ENCODE data around the gene MACROD2. TPM values are rescaled to one million over a fixed set of nuclear protein-coding genes. Genes with fewer than 3 reads are reported as not detected.

Gene MACROD2
- polyA plus RNA-seq, 4 donors, result 13.0 to 15.9 (median 14.0) TPM

- DNase-seq (ENCODE audit: low read depth in 4 of 4, low spot score in 2 of 4), result no peak
These were observed 1832.3 kb downstream of the MACROD2 start for GRCh38 chr20:15827628-15828027.

- DNase-seq (ENCODE audit: low read depth in 4 of 4, low spot score in 2 of 4), result no peak
These were observed 1835.9 kb downstream of the MACROD2 start for GRCh38 chr20:15831201-15831600.

DNA sequence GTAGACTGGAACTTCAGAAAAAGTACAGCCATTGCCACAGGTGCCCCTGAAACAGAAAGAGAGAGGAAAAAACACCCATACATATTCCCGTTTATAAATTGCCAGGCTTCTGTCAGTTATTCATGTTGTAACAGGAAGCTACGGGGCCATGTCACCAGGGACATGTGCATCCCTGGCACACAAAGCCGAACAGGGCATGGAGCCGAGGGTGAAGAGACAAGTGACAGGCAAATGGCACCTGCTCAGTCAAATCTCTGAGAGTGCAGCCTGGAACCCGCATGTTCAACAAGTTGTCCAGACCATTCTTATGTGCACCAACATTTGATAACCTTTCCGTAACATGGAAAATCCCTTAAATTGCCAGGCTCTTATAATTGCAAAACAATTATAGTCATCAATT, 1837.2 kb downstream of the MACROD2 start:
- no peak for DNase-seq (ENCODE audit: low read depth in 4 of 4, low spot score in 2 of 4)

DNA sequence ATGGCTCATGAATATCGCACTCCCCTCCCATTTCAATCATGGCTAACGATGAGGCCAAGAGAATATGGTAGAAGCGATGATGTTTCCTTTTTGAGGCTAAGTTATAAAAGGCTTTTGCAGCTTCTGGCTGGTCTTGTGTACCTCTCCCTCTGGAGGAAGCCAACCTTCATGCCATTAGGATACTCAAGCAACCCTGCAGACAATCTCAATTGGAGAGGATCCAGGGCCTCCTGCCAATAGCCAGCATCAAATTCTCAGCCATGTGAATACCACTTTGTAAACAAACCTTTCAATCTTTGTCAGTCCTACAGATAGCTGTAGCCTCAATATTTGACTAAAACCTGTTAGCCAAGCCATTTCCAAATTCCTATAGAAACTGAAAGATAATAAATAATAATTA, 1839.5 kb downstream of the MACROD2 start:
- no peak for DNase-seq (ENCODE audit: low read depth in 4 of 4, low spot score in 2 of 4)

DNA sequence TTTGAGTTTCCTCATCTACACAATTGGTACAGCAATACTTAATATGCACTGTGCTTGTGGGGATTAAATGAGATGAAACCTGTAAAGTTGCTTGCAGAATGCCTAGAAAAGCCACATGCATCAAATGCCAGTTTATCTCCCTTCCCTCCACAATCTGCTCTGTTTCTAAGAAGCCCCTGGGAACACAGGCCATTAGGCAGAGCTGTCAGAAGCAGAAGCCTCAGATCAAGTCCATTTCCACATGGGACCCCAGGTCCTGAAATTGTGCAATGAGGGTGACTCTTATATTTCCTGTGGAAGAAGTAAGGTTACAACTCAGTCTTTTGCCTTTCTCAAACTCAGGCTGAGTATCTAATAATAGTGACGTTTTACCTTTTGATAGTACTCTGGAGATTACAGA, 1840.5 kb downstream of the MACROD2 start:
- no peak for DNase-seq (ENCODE audit: low read depth in 4 of 4, low spot score in 2 of 4)

- no peak for DNase-seq (ENCODE audit: low read depth in 4 of 4, low spot score in 2 of 4)
These were observed 1841.3 kb downstream of the MACROD2 start for GRCh38 chr20:15836634-15837033.

- no peak for DNase-seq (ENCODE audit: low read depth in 4 of 4, low spot score in 2 of 4)
These were observed 1842.2 kb downstream of the MACROD2 start for GRCh38 chr20:15837563-15837962.

GRCh38 chr20:15838466-15838865, 1843.2 kb downstream of the MACROD2 start:
- DNase-seq (ENCODE audit: low read depth in 4 of 4, low spot score in 2 of 4), result no peak

DNA sequence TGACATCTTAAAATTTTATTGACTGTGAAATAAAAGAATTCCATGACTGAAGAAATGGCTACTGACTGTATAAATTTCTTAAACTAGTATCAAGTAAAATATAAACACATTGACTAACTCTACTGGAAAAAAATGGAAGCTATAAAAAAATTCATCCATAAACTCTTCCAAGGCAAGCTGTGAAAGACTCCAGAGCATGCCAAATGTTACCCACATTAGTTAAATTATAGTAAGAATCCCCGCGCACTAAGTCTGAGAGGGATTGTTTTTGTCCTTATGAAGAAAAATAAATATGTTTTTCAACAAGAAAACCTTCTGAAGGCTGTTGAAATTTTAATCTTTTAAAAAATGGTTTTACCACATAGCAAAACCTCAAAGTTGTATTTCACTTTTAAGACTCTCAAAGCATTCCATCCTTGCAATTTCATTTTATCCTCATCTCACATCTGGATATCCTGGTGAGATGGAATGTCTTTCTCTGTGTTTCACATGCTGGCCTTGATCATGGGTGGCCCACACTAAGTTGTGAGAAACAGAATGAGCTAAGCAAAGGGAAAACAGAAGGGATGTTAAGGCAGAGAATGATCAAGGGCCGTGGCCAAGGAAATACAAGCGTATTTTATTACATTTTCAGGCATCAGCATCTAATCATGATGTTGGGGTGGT, 1845.5 kb downstream of the MACROD2 start:
- no peak for DNase-seq (ENCODE audit: low read depth in 4 of 4, low spot score in 2 of 4)

DNA sequence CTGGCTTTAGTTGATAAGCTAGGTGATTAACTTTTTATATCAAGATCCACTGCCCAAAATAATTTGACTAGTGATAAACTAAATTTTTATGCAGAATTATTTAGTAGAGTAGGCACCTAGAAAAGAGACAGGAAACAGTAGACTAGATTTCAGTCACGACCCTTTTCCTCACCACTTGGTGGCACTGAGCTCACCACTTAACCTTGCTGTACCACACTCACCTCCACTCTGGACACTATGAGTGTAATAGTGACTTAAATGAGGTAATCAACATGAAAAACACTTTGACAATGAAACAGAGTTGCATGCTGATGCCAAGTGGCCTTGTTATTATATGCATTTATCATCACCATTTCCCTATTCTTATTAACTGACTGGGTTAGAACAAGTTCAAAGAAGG, 1847.6 kb downstream of the MACROD2 start:
- no peak for DNase-seq (ENCODE audit: low read depth in 4 of 4, low spot score in 2 of 4)

- DNase-seq (ENCODE audit: low read depth in 4 of 4, low spot score in 2 of 4), result no peak
These were observed 1848.5 kb downstream of the MACROD2 start for GRCh38 chr20:15843777-15844176.

GRCh38 chr20:15847196-15847784, 1852.0 kb downstream of the MACROD2 start:
- DNase-seq (ENCODE audit: low read depth in 4 of 4, low spot score in 2 of 4), result no peak

DNA sequence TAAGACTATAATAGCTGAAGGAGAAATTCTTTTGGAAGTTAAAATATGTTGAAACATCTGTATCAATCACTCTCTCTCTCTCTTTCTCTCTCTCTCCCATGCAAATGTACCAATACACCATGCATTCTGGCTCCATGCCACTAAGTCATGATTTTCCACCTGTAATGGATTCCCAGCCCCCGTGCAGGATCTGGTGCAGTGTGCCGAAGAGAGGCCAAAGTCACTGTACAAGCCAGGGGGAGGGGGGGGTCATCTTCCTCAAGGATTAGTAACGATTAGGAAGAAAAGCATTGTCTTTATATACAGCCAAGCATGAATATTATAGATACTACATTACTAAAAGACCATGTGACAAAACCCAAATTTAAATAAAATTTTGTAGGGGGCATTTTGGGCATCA, 1852.8 kb downstream of the MACROD2 start:
- DNase-seq (ENCODE audit: low read depth in 4 of 4, low spot score in 2 of 4), result no peak

DNA sequence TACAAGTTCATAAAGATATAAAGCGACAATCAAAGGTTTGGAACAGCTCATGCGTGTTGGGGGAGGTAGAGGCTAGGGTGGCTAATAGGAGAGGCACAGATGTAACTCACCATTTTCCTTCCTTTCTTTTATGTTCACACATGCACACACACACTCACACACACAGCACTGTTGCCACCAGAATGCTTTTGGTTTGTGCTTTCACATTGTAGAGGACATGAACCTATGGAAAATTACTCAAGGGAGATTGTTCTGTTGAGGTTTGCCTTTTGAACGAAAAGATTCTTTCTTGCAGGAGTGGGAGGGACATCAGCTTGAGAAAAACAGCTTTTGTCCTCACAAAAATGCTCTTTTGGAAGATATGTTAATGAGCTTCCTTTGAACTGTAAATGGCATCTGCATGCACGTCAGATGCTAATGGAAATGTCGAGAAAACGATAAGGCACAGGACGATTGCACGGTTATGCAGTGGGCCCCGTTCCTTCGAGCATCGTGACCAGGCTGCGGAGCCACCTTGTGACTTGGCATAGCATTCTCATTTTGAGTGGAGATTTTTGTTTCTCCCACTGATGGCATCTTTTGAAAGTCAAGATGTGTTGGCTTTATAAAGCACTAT, 1853.8 kb downstream of the MACROD2 start:
- no peak for DNase-seq (ENCODE audit: low read depth in 4 of 4, low spot score in 2 of 4)

DNA sequence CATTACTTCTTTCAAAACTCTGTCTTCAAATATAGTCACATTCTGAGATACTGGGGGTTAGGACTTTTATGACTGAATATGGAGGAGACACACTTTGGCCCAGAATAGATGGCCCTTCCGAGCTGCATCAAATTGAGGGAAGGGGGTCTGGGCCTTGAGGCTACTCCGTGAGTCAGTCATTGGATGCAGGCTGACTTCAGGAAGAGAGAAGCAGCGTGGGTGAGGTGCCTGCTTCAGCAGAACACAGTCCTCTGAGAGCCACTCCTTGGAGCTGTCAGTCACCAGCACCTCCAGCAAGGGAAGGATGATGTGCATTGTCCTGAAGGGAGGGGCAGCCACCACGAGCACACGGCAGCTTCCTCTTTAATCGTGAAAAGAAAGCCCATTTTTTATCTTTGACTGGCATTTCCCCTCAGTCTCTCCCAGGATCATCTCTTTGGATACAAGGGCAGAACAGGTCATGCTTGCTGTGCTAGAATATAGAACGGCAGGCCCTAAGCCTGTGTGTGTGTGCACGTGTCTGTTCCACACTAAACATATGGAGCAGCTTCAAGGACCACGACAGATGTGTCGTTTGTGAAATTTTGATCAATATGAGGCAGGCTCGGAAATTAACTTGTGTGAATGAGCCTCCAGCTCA, 1856.4 kb downstream of the MACROD2 start:
- DNase-seq (ENCODE audit: low read depth in 4 of 4, low spot score in 2 of 4), result no peak

GRCh38 chr20:15854911-15855310, 1859.6 kb downstream of the MACROD2 start:
- no peak for DNase-seq (ENCODE audit: low read depth in 4 of 4, low spot score in 2 of 4)

DNA sequence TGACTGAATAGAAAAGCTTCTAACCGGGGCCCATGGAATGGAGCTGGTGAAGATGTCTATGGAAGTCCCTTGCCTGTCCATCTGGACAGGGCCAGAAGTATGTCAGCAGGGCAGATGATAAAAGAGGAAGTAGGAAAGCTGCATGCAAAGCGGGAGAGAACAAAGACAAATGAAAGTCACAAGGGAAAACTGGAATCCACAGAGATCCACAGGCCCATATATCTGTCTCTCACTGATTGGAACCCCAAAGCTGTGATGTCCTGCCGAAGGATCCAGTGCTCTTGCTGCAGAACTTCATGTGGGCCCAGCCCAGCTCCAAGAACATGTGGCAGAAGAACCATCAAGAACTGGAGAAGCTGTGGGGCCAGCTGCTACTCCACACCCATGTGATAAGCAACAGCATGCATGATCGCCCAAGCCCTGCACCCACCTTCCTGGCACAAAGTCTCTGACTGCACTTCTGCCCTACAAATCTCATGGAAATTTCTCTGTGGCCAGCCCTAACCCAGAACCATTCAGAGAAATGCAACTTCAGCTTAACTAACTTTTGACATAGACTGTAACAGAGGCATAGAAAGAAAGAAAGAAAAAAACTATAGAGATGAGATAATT, 1862.0 kb downstream of the MACROD2 start:
- no peak for DNase-seq (ENCODE audit: low read depth in 4 of 4, low spot score in 2 of 4)

DNA sequence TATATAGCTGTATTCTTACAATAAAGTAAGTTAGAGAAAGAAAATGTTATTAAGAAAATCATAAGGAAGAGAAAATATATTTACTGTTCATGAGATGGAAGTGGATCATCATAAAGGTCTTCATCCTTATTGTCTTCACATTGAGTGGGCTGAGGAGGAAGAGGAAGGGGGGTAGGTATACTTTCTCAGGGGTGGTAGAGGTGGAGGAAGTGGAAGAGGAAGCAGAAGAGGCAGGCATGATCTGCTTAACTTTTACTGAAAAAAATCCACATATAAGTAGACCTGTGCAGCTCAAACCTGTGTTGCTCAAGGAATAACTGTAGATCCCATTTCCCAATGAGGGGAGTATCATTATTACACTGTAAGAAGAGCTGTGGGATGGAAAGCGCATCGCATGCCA, 1863.7 kb downstream of the MACROD2 start:
- no peak for DNase-seq (ENCODE audit: low read depth in 4 of 4, low spot score in 2 of 4)

DNA sequence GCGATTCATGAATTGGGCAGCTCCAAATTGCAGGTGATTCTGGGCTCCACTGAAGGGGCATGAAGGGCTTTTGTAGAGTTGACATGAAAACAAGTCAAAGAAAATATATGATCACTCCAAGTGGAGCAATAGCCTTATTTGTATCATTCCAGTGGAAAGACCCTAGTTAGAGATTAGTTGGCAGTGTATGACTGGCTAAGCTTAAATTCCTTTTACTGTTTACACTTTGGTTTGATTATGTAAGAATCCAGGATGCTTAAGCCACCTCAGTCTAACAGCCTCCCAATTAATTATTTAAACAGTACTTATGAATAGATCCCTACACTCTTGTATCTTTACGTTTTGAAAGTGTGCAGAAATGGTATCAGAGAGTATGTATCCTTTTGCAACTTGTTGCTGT, 1865.5 kb downstream of the MACROD2 start:
- DNase-seq (ENCODE audit: low read depth in 4 of 4, low spot score in 2 of 4), result no peak

GRCh38 chr20:15862178-15862577, 1866.9 kb downstream of the MACROD2 start:
- DNase-seq (ENCODE audit: low read depth in 4 of 4, low spot score in 2 of 4), result no peak

DNA sequence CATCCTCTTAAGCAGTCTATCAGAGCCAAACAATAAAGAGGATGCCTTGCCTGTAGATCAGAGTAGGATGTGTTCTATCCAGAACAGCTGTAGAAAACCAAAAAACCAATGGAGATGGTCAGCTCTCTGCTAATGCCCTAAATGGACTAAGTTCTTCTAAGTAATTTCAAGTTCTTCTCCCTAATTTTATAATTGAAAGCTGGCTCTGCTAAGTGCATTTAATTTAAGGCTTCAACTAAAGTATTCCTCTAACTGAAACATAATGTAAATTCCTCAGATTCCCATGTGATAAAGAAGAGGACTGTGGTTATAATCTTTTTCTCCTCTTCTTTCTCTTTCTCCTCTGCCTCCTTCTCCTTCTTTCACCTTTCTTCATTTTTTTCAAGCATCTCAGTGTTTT, 1868.4 kb downstream of the MACROD2 start:
- DNase-seq (ENCODE audit: low read depth in 4 of 4, low spot score in 2 of 4), result no peak

Data from left renal cortex interstitium (tissue), 4 donors.